ENCODE measurements around the gene TBC1D13.

Gene TBC1D13

GRCh38 chr9:128782669-128783068 is 4.4 kb upstream of the TBC1D13 start:
- DNase-seq (ENCODE audit: low spot score), result no peak
- no peak for TF ChIP-seq CTCF (IDR thresholded peaks at IDR 0.05; ENCODE audit: borderline replicate concordance, control extremely low read depth, extremely low read depth, insufficient read depth, missing control alignments)
- in situ Hi-C loops (cut with MboI; ENCODE audit: low sequenced_read_pairs, unreplicated experiment), result no loop called here

- TF ChIP-seq CTCF (IDR thresholded peaks at IDR 0.05; ENCODE audit: borderline replicate concordance, control extremely low read depth, extremely low read depth, insufficient read depth, missing control alignments), result no peak
- no peak for DNase-seq (ENCODE audit: low spot score)
- in situ Hi-C loops (cut with MboI; ENCODE audit: low sequenced_read_pairs, unreplicated experiment), result no loop called here
Measured at GRCh38 chr9:128785427-128785826, 1.6 kb upstream of the TBC1D13 start.

GRCh38 chr9:128787659-128788058 is 606 bp downstream of the TBC1D13 start:
- TF ChIP-seq CTCF (IDR thresholded peaks at IDR 0.05; ENCODE audit: borderline replicate concordance, control extremely low read depth, extremely low read depth, insufficient read depth, missing control alignments), result no peak
- in situ Hi-C loops (cut with MboI; ENCODE audit: low sequenced_read_pairs, unreplicated experiment), result no loop called here
- no peak for DNase-seq (ENCODE audit: low spot score)

- no peak for TF ChIP-seq CTCF (IDR thresholded peaks at IDR 0.05; ENCODE audit: borderline replicate concordance, control extremely low read depth, extremely low read depth, insufficient read depth, missing control alignments)
- in situ Hi-C loops (cut with MboI; ENCODE audit: low sequenced_read_pairs, unreplicated experiment), result no loop called here
- DNase-seq (ENCODE audit: low spot score), result no peak
Measured at GRCh38 chr9:128788445-128788844, 1.4 kb downstream of the TBC1D13 start.

- TF ChIP-seq CTCF (IDR thresholded peaks at IDR 0.05; ENCODE audit: borderline replicate concordance, control extremely low read depth, extremely low read depth, insufficient read depth, missing control alignments), result no peak
- DNase-seq (ENCODE audit: low spot score), result no peak
- in situ Hi-C loops (cut with MboI; ENCODE audit: low sequenced_read_pairs, unreplicated experiment), result no loop called here
Measured at GRCh38 chr9:128790536-128790935, 3.5 kb downstream of the TBC1D13 start.

GRCh38 chr9:128792134-128792533 is 5.1 kb downstream of the TBC1D13 start:
- no peak for DNase-seq (ENCODE audit: low spot score)
- in situ Hi-C loops (cut with MboI; ENCODE audit: low sequenced_read_pairs, unreplicated experiment), result no loop called here
- no peak for TF ChIP-seq CTCF (IDR thresholded peaks at IDR 0.05; ENCODE audit: borderline replicate concordance, control extremely low read depth, extremely low read depth, insufficient read depth, missing control alignments)
